Peyer's patch (tissue), 4 donors: ENCODE measurements around the gene HDAC8.

Experiments used
- CTCF ChIP-seq, 6 experiments: fragments of 450-650 bp in 4 of 6; fragments of 200-600 bp in 2 of 6; sonication (generic) in 1 of 6; IDR thresholded peaks; one replicate each; pipeline ENCODE4 v1.5.1; 2017 to 2019; ENCODE audit warnings: antibody characterized with exemption in 6 of 6, mild to moderate bottlenecking in 3 of 6, moderate library complexity in 1 of 6
- POLR2A ChIP-seq, 2 donors: fragments of 450-650 bp; IDR thresholded peaks; one replicate each; pipeline ENCODE4 v1.5.1; 2017; ENCODE audit warnings: antibody characterized with exemption in 2 of 2, mild to moderate bottlenecking in 2 of 2, moderate library complexity in 2 of 2

DNA sequence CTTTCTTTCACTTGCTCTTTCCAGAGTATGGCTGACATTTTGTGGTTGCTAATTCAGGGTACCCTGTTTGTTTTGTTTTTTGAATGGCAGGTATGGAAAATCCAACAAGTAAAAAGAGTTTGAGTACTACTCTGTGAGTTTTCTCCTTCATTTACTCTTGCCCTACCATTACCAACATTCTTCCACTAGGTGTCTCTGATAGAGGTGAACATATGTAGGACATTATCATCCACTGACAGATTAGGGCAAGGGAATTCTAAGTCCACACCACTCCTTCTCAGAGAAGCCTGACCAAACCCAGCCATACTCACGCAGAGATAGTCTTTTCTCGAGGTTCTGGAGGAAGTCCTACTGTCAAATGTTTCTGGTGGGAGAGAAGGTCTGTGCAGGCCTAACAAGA lies 36.7 kb upstream of the HDAC8 start:
- TF ChIP-seq POLR2A (IDR thresholded peaks at IDR 0.05): no peak
- peak in 3 of 6 experiments; percentile 36 to 54 (median 46) for TF ChIP-seq CTCF (IDR thresholded peaks at IDR 0.05)
